Mucosa of stomach (tissue), 1 donor: ENCODE measurements around the gene STARD13.

ENCODE experiments used
- H3K27me3 ChIP-seq: one replicate; pipeline ENCODE4 v1.7.0; 2013; ENCODE audit warnings: mild to moderate bottlenecking, low read length; ENCODE audit not compliant: control insufficient read depth, insufficient read depth
- H3K36me3 ChIP-seq: one replicate; pipeline ENCODE4 v1.7.0; 2013; ENCODE audit warnings: low read length; ENCODE audit not compliant: control insufficient read depth, insufficient read depth
- H3K4me1 ChIP-seq: one replicate; pipeline ENCODE4 v1.7.0; 2013; ENCODE audit warnings: mild to moderate bottlenecking, low read length; ENCODE audit not compliant: control insufficient read depth, insufficient read depth
- H3K4me3 ChIP-seq: one replicate; pipeline ENCODE4 v1.7.0; 2013; ENCODE audit warnings: low read length
- H3K9ac ChIP-seq: one replicate; pipeline ENCODE4 v1.7.0; 2013; ENCODE audit warnings: mild to moderate bottlenecking, low read length, moderate library complexity
- H3K9me3 ChIP-seq: one replicate; pipeline ENCODE4 v1.7.0; 2013; ENCODE audit warnings: mild to moderate bottlenecking, low read length, moderate library complexity; ENCODE audit not compliant: control insufficient read depth
- donor health status: Pancreatic carcinoma.

Gene STARD13

DNA sequence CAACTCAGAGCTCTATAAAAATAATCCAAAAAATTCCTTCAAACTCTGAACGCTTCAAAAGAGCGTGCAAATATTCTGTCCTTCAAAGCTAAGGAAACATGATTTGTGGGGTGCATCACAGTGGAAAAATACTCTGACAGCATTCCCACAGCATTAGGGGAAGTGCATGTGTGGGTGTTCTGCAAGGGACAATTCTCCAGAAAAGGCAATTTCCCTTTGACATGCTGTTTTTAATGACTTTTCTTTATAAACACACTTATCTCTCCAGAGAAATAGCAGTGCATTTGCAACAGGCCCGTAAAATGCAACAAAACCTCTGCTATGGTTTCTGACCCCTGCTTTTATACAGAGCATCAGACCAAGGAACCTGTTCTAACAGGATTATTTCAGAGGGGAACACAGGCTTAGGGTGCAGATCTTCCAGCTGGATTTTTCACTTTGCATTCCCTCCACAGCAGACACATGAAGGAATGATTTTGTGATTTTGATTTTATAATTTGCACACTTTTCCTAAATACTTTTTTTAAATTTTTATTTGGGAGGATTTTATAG, 226.7 kb downstream of the STARD13 start:
- Histone ChIP-seq H3K9me3 (no peaks in the 10 kb centered on the region), H3K36me3 (no peaks in the 10 kb centered on the region), H3K9ac (no peak overlapping the region), H3K27me3 (no peaks in the 10 kb centered on the region), H3K4me3 (no peak overlapping the region), H3K4me1 (no peaks in the 10 kb centered on the region)

DNA sequence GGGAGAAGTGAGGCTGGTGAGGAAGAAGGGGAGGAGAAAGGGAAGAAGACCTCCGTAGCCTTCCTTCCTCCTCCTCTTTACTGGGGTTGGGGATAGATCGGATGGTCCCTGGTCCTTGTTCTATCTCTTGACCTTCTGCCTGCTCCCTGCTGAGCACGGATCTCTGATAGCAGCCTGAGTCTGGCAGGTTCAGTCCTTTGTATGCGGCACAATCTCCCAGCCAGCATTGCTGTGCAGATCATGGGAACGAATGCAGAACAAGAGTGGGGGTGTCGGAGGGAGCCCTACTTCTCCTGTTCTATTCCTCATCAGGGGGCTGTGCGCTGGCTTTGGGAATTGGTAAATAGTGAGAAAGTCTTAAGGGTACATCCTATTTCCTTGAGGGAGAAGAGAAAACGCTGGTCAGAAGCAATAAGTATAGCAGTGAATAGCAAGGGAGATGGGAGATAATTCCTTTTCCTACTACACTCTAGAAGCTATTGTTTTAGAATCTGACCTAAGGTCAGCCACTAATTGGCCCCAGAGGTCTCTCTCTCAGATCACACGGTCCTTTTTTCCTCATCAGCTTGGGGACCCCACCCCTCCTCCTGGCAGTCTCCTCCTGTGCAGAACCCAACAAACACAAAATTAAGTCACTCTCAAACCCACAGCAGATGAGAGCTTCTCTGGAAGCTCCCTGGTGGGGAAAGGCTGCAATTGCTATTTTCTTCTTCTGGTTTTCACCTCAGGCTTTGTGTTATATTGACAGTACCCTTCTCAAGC, 228.4 kb downstream of the STARD13 start:
- H3K4me3 ChIP-seq: no peak overlapping the region
- H3K9ac ChIP-seq: no peak overlapping the region
- H3K4me1 ChIP-seq: no peaks in the 10 kb centered on the region
- H3K27me3 ChIP-seq: no peaks in the 10 kb centered on the region
- no peaks in the 10 kb centered on the region for H3K9me3 ChIP-seq
- no peaks in the 10 kb centered on the region for H3K36me3 ChIP-seq

DNA sequence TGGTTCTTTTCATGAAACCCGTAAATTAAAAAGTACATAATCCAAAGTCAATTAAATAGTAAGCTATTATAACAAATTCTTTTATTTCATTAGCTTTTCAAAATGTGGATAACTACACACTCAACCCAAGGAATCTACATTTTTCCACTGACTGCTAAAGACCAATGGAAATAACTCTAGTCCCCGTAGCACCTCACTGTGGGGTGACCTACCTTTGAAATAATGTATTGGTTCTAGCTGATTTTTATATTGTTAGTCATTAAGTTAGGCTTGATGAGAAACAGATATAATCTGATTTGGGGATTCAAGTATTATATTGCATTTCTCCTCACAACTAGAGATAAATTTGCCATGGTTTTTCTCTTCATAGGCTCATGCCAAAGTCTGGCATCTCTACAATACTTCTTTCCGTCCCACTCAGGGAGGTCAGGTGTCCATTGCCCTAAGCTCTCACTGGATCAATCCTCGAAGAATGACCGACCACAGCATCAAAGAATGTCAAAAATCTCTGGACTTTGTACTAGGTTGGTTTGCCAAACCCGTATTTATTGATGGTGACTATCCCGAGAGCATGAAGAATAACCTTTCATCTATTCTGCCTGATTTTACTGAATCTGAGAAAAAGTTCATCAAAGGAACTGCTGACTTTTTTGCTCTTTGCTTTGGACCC, 232.0 kb downstream of the STARD13 start:
- H3K4me3 ChIP-seq: no peak overlapping the region
- no peaks in the 10 kb centered on the region for H3K9me3 ChIP-seq
- H3K4me1 ChIP-seq: no peaks in the 10 kb centered on the region
- no peak overlapping the region for H3K9ac ChIP-seq
- H3K36me3 ChIP-seq: no peaks in the 10 kb centered on the region
- no peaks in the 10 kb centered on the region for H3K27me3 ChIP-seq
